ENCODE data around the gene PRKN. TPM values are rescaled to one million over a fixed set of nuclear protein-coding genes. Genes with fewer than 3 reads are reported as not detected.

The PRKN gene
- total and polyA plus RNA-seq, 4 experiments from 2014 or later, result 0.50 to 5.3 (median 2.9) TPM

DNA sequence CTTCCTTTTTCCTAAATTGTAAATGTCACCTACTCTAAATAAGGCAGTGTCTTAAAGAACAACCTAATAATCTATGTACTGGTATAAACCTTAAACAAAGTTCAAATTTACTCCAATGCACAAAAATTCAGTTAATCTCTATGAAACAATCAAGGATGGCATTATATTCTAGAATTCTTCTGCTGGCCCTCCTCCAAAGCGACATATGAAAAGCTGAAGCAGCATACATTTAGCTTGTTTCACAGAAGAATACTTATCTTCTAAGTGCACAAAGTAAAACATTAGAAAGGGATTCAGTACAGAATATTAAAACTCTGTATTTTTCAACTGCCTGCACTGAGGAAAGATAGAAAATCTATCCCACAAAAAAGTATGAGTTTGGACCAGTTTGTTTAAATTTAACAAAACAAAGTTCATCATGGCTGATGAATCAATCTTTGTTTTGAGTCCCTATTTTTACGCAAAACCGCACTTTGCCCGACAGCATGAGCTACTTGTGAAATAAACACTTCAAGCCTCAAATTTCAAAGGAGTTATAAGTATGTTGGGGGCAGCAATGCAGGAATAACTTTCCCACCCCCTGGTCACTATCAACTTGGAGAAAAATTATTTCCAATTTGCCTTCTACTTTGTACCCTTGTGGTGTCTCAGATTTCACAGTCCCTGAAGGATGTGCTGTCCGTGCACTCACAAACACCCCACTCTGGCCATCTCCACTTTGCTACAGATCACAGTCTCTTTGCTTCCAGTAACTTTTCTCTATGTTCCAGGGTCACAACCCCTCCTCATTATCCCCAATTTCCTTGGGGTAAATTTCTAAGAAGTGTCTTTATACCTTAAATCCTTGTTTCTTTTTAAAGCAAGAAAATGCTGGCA is 238.2 kb downstream of the PRKN start:
- no peaks in the 10 kb centered on the region for H3K4me1 Mint-ChIP-seq
- H3K4me1 ChIP-seq (ENCODE audit: insufficient read depth, low read length), result no peaks in the 10 kb centered on the region
- H3K27me3 Mint-ChIP-seq, result no peaks in the 10 kb centered on the region
- DNase-seq, result no peak
- intact Hi-C loops (cut with micrococcal nuclease), result no loop called here
- H3K4me3 ChIP-seq (ENCODE audit: low read length in 2 of 2), result no peak overlapping the region
- H3K36me3 Mint-ChIP-seq, result peaks cover 1 to 5% of the 10 kb centered on the region in 2 donors
- peaks cover 0 to 8% (median 1%) of the 10 kb centered on the region in 8 donors for H3K9me3 Mint-ChIP-seq
- no peaks in the 10 kb centered on the region for H3K27me3 ChIP-seq (ENCODE audit: insufficient read depth, low read length)
- no peaks in the 10 kb centered on the region for H3K9me3 ChIP-seq (ENCODE audit: control insufficient read depth in 1 of 2, low read length in 2 of 2)
- H3K36me3 ChIP-seq (ENCODE audit: insufficient read depth, low read length), result no peaks in the 10 kb centered on the region
- H3K27ac Mint-ChIP-seq, result no peak overlapping the region
- ChIA-PET POLR2A (ENCODE audit: partially characterized antibody) (no interaction called here), CTCF (ENCODE audit: partially characterized antibody) (no interaction called here)
- no peak overlapping the region for H3K27ac ChIP-seq (ENCODE audit: low read depth, low read length)
- H3K4me3 Mint-ChIP-seq, result no peak overlapping the region

DNA sequence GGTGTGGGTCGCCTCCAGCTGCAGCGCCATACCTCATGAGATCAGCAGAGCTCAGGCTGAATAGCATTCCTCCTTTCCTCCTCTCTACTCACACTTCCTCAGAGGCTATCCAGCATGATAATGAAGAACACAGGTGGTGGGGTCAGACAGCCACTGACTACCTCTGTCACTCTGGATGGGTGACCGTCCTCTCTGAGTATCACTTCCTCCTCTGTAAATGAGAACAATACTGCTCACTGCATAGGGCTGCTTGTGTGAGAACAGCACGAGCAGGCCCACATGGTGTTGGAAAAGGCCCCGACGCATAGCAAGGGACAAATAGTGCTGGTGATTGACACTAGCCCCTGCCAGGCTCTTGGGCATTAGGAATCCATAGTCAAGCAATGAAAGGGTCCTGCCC is 239.1 kb downstream of the PRKN start:
- ChIA-PET CTCF (ENCODE audit: partially characterized antibody) (no interaction called here), POLR2A (ENCODE audit: partially characterized antibody) (no interaction called here)
- Mint-ChIP-seq H3K36me3 (peaks cover 1 to 5% of the 10 kb centered on the region in 2 donors), H3K9me3 (peaks cover 0 to 8% (median 1%) of the 10 kb centered on the region in 8 donors), H3K27me3 (no peaks in the 10 kb centered on the region), H3K4me1 (no peaks in the 10 kb centered on the region), H3K4me3 (no peak overlapping the region), H3K27ac (no peak overlapping the region)
- no peak overlapping the region for H3K4me3 ChIP-seq (ENCODE audit: low read length in 2 of 2)
- H3K4me1 ChIP-seq (ENCODE audit: insufficient read depth, low read length), result no peaks in the 10 kb centered on the region
- no peaks in the 10 kb centered on the region for H3K27me3 ChIP-seq (ENCODE audit: insufficient read depth, low read length)
- no peak for DNase-seq
- no peaks in the 10 kb centered on the region for H3K36me3 ChIP-seq (ENCODE audit: insufficient read depth, low read length)
- intact Hi-C loops (cut with micrococcal nuclease), result no loop called here
- no peak overlapping the region for H3K27ac ChIP-seq (ENCODE audit: low read depth, low read length)
- no peaks in the 10 kb centered on the region for H3K9me3 ChIP-seq (ENCODE audit: control insufficient read depth in 1 of 2, low read length in 2 of 2)

DNA sequence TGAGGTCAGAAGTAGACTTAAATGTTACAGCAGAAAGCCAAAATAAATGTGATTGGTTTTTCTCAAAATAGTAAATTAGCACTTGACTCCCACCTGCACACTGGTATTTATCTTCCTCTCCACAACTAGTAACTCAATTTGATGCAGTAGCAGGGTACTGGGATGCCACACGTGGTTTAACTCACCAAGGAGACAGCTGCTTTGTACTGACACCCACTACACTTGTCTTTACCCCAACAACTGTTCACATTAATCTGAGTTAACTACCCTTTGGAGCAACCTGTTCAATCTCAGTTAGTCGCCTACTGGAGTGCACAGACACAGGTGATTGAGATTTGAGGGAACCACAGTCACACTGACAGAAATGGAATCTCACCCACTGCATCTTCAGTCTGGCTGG is 242.1 kb downstream of the PRKN start:
- intact Hi-C loops (cut with micrococcal nuclease), result no loop called here
- H3K9me3 Mint-ChIP-seq, result peaks cover 0 to 13% (median 1%) of the 10 kb centered on the region in 8 donors
- ChIA-PET CTCF (ENCODE audit: partially characterized antibody) (no interaction called here), POLR2A (ENCODE audit: partially characterized antibody) (no interaction called here)
- DNase-seq, result no peak
- Histone ChIP-seq H3K4me1 (ENCODE audit: insufficient read depth, low read length) (no peaks in the 10 kb centered on the region), H3K27me3 (ENCODE audit: insufficient read depth, low read length) (no peaks in the 10 kb centered on the region), H3K27ac (ENCODE audit: low read depth, low read length) (no peak overlapping the region), H3K36me3 (ENCODE audit: insufficient read depth, low read length) (no peaks in the 10 kb centered on the region), H3K4me3 (ENCODE audit: low read length in 2 of 2) (no peak overlapping the region), H3K9me3 (ENCODE audit: control insufficient read depth in 1 of 2, low read length in 2 of 2) (no peaks in the 10 kb centered on the region)
- H3K4me1 Mint-ChIP-seq, result no peaks in the 10 kb centered on the region
- no peak overlapping the region for H3K4me3 Mint-ChIP-seq
- H3K36me3 Mint-ChIP-seq, result peaks cover 2 to 5% of the 10 kb centered on the region in 2 donors
- no peaks in the 10 kb centered on the region for H3K27me3 Mint-ChIP-seq
- H3K27ac Mint-ChIP-seq, result no peak overlapping the region

DNA sequence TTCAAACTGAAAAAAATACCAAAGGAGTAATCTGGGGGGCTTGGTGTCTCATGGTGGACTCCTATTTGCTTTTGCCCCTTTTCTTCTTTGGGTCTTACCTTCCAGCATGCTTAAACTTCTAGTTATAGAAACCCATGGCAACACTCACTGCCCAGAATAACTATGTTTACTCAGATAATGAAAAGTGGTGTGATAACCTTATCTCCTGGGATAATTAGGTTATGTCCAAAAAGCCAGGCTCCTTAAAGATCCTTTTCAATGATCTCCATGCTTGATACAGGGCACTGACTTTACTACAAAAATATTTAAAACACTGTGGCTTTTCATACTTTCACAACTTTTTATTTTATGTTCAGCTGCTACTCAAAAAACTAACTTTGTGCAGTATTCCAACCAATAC is 245.6 kb downstream of the PRKN start:
- ChIA-PET POLR2A (ENCODE audit: partially characterized antibody) (no interaction called here), CTCF (ENCODE audit: partially characterized antibody) (no interaction called here)

DNA sequence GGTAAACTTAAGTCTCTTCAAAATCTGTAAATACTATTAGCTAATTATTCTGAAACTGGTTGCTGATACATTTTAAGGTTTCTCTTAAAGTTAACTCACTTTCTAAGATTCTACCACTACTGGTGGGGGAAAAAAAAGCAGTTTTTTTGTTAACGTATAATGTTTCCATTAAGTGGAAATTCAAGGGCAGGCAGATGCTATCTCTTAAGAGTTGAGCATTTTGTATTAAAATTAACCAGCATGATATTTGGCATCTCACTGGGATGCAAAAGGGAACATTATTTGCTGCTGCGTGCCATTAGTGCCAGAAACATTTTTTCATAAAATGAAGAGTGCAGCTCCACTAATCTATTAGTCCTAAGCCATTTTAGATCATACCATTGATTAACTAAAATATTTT is 246.2 kb downstream of the PRKN start:
- H3K27me3 ChIP-seq (ENCODE audit: insufficient read depth, low read length), result no peaks in the 10 kb centered on the region
- no peaks in the 10 kb centered on the region for H3K9me3 ChIP-seq (ENCODE audit: control insufficient read depth in 1 of 2, low read length in 2 of 2)
- POLR2A ChIA-PET (ENCODE audit: partially characterized antibody), result no interaction called here
- DNase-seq, result no peak
- Mint-ChIP-seq H3K27me3 (no peaks in the 10 kb centered on the region), H3K4me1 (peaks cover 0 to 1% (median 0%) of the 10 kb centered on the region in 4 donors), H3K9me3 (peaks cover 0 to 12% (median 3%) of the 10 kb centered on the region in 8 donors), H3K4me3 (no peak overlapping the region), H3K27ac (no peak overlapping the region), H3K36me3 (peaks cover 0 to 3% of the 10 kb centered on the region in 2 donors)
- H3K4me1 ChIP-seq (ENCODE audit: insufficient read depth, low read length), result no peaks in the 10 kb centered on the region
- intact Hi-C loops (cut with micrococcal nuclease), result no loop called here
- no peak overlapping the region for H3K4me3 ChIP-seq (ENCODE audit: low read length in 2 of 2)
- CTCF ChIA-PET (ENCODE audit: partially characterized antibody), result no interaction called here
- no peaks in the 10 kb centered on the region for H3K36me3 ChIP-seq (ENCODE audit: insufficient read depth, low read length)
- H3K27ac ChIP-seq (ENCODE audit: low read depth, low read length), result no peak overlapping the region

More for the DNA sequence above, 245.6 kb downstream of the PRKN start:
- no peak for DNase-seq
- intact Hi-C loops (cut with micrococcal nuclease), result no loop called here
- Mint-ChIP-seq H3K4me1 (peaks cover 0 to 1% (median 0%) of the 10 kb centered on the region in 4 donors), H3K4me3 (no peak overlapping the region), H3K9me3 (peaks cover 0 to 12% (median 3%) of the 10 kb centered on the region in 8 donors), H3K27ac (no peak overlapping the region), H3K27me3 (no peaks in the 10 kb centered on the region), H3K36me3 (peaks cover 0 to 3% of the 10 kb centered on the region in 2 donors)
- Histone ChIP-seq H3K27me3 (ENCODE audit: insufficient read depth, low read length) (no peaks in the 10 kb centered on the region), H3K4me3 (ENCODE audit: low read length in 2 of 2) (no peak overlapping the region), H3K36me3 (ENCODE audit: insufficient read depth, low read length) (no peaks in the 10 kb centered on the region), H3K27ac (ENCODE audit: low read depth, low read length) (no peak overlapping the region), H3K9me3 (ENCODE audit: control insufficient read depth in 1 of 2, low read length in 2 of 2) (no peaks in the 10 kb centered on the region), H3K4me1 (ENCODE audit: insufficient read depth, low read length) (no peaks in the 10 kb centered on the region)

DNA sequence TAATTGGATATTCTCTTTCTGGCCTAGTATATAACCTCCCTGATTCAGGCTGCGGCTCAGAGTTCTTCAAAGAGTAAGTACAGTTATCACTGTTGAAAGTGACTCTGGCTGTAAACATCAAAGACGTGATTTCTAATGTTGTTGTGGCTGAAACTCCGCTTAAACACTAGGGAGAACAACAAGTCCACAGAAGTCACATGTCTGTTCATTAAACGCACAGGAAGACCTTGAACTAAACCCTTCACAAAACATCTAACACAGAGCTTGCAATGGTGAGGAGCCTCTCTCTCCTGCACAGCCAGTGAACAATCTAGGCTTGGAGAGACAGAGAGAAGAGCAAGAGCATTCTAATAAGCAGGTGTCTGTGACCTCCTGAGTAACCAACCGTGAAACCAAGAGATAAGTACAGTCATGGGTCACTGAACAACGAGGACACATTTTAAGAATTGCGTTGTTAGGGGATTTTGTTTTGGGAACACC is 249.3 kb downstream of the PRKN start:
- Mint-ChIP-seq H3K4me1 (peaks cover 0 to 2% (median under 1%) of the 10 kb centered on the region in 4 donors), H3K4me3 (no peak overlapping the region), H3K9me3 (peaks cover 0 to 17% (median 4%) of the 10 kb centered on the region in 8 donors), H3K27ac (no peak overlapping the region), H3K27me3 (no peaks in the 10 kb centered on the region), H3K36me3 (peaks cover 0 to 3% of the 10 kb centered on the region in 2 donors)
- Histone ChIP-seq H3K9me3 (ENCODE audit: control insufficient read depth in 1 of 2, low read length in 2 of 2) (no peaks in the 10 kb centered on the region), H3K27ac (ENCODE audit: low read depth, low read length) (no peak overlapping the region), H3K36me3 (ENCODE audit: insufficient read depth, low read length) (no peaks in the 10 kb centered on the region), H3K4me3 (ENCODE audit: low read length in 2 of 2) (no peak overlapping the region), H3K27me3 (ENCODE audit: insufficient read depth, low read length) (no peaks in the 10 kb centered on the region), H3K4me1 (ENCODE audit: insufficient read depth, low read length) (no peaks in the 10 kb centered on the region)
- DNase-seq, result no peak
- intact Hi-C loops (cut with micrococcal nuclease), result no loop called here
- ChIA-PET POLR2A (ENCODE audit: partially characterized antibody) (no interaction called here), CTCF (ENCODE audit: partially characterized antibody) (interaction anchor here (0.7 kb wide), 1 partner anchor 11 kb away, joined by 3 read pairs; no protein-coding TSS in a partner anchor)

DNA sequence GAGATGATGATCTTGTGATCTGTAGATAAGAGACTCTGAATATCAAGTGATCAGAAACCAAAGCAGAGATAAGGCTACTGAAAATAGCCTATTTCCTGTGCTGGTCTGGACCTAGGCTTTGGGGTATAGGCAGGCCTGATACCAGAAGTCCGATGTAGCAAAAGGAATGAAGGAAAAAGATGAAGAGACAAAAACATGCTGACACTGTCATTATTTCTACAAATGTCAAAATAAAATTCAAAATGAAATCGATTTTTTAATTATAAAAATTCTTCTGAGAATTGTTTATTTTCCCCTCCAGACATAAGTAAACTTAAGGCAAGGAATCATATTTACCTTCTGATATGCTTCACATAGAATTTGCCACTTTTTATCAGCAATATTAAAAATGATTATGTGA is 252.8 kb downstream of the PRKN start:
- no peaks in the 10 kb centered on the region for H3K4me1 ChIP-seq (ENCODE audit: insufficient read depth, low read length)
- intact Hi-C loops (cut with micrococcal nuclease), result no loop called here
- H3K9me3 ChIP-seq (ENCODE audit: control insufficient read depth in 1 of 2, low read length in 2 of 2), result no peaks in the 10 kb centered on the region
- Mint-ChIP-seq H3K4me1 (peaks cover 0 to 2% (median under 1%) of the 10 kb centered on the region in 4 donors), H3K27me3 (no peaks in the 10 kb centered on the region), H3K4me3 (no peak overlapping the region), H3K27ac (no peak overlapping the region), H3K36me3 (peaks cover 0 to 1% of the 10 kb centered on the region in 2 donors), H3K9me3 (peaks cover 0 to 11% (median 3%) of the 10 kb centered on the region in 8 donors)
- H3K4me3 ChIP-seq (ENCODE audit: low read length in 2 of 2), result no peak overlapping the region
- CTCF ChIA-PET (ENCODE audit: partially characterized antibody), result no interaction called here
- no peak for DNase-seq
- POLR2A ChIA-PET (ENCODE audit: partially characterized antibody), result no interaction called here
- H3K36me3 ChIP-seq (ENCODE audit: insufficient read depth, low read length), result no peaks in the 10 kb centered on the region
- no peaks in the 10 kb centered on the region for H3K27me3 ChIP-seq (ENCODE audit: insufficient read depth, low read length)
- no peak overlapping the region for H3K27ac ChIP-seq (ENCODE audit: low read depth, low read length)
